Progenitor cell of endocrine pancreas (in vitro differentiated cells): ENCODE data around the gene DR1. TPM values are rescaled to one million over a fixed set of nuclear protein-coding genes. Genes with fewer than 3 reads are reported as not detected.
A peak's percentile ranks its signal among the peaks of the same experiment; 100 is the strongest.

Experiments used
- DNase-seq: peaks from one replicate; pipeline ENCODE4 v3.0.0; 2021; ENCODE audit warnings: low spot score; ENCODE audit not compliant: unreplicated experiment
- H3K27ac Mint-ChIP-seq: 2 replicates; pipeline ENCODE4 v1.8.0; 2021; ENCODE audit warnings: mild to moderate bottlenecking, moderate library complexity, mixed read lengths
- H3K27me3 Mint-ChIP-seq: 2 replicates; pipeline ENCODE4 v1.8.0; 2021; ENCODE audit warnings: mixed read lengths
- H3K36me3 Mint-ChIP-seq: 2 replicates; pipeline ENCODE4 v1.8.0; 2022; ENCODE audit warnings: mixed read lengths; ENCODE audit not compliant: insufficient read depth
- H3K4me1 Mint-ChIP-seq: 2 replicates; pipeline ENCODE4 v1.8.0; 2021; ENCODE audit warnings: low read depth, mixed read lengths
- H3K4me3 Mint-ChIP-seq: 2 replicates; pipeline ENCODE4 v1.8.0; 2021; ENCODE audit warnings: low read depth, mild to moderate bottlenecking, moderate library complexity, mixed read lengths
- H3K9me3 Mint-ChIP-seq: 2 replicates; pipeline ENCODE4 v1.8.0; 2021; ENCODE audit warnings: low read depth, mixed read lengths
- CTCF ChIP-seq: fragments of 200-600 bp; sonication (generic); IDR thresholded peaks from one replicate; pipeline ENCODE4 v1.5.0; 2021; ENCODE audit warnings: antibody characterized with exemption, mild to moderate bottlenecking; ENCODE audit not compliant: unreplicated experiment
- total RNA-seq: library from RNA; stranded (reverse); gene quantifications from 2 replicates; pipeline ENCODE4 v1.2.1, GENCODE V29; 2021

Gene DR1
- total RNA-seq, 1 donor from 2014 or later: 35.9 TPM

GRCh38 chr1:93322349-93322748, 23.4 kb upstream of the DR1 start:
- Mint-ChIP-seq H3K27me3 (no peaks in the 10 kb centered on the region), H3K9me3 (peaks cover 6% of the 10 kb centered on the region), H3K4me3 (no peak overlapping the region), H3K36me3 (peaks cover 1% of the 10 kb centered on the region), H3K27ac (no peak overlapping the region), H3K4me1 (peaks cover 18% of the 10 kb centered on the region)
- no peak for DNase-seq
- no peak for TF ChIP-seq CTCF

- no peak for DNase-seq
Observed at GRCh38 chr1:93323185-93323820, 22.4 kb upstream of the DR1 start.

GRCh38 chr1:93324486-93325464, 20.9 kb upstream of the DR1 start:
- peaks cover 6% of the 10 kb centered on the region for H3K9me3 Mint-ChIP-seq
- peaks cover 18% of the 10 kb centered on the region for H3K4me1 Mint-ChIP-seq
- no peaks in the 10 kb centered on the region for H3K27me3 Mint-ChIP-seq
- peaks cover under 1% of the 10 kb centered on the region for H3K36me3 Mint-ChIP-seq
- H3K4me3 Mint-ChIP-seq: no peak overlapping the region
- no peak for DNase-seq
- H3K27ac Mint-ChIP-seq: peak overlapping the region; percentile 31
- no peak for TF ChIP-seq CTCF

More at GRCh38 chr1:93323185-93323820, 22.4 kb upstream of the DR1 start:
- H3K4me3 Mint-ChIP-seq: no peak overlapping the region
- H3K36me3 Mint-ChIP-seq: peaks cover 1% of the 10 kb centered on the region
- no peaks in the 10 kb centered on the region for H3K27me3 Mint-ChIP-seq
- H3K27ac Mint-ChIP-seq: no peak overlapping the region
- H3K4me1 Mint-ChIP-seq: peaks cover 18% of the 10 kb centered on the region
- TF ChIP-seq CTCF: no peak
- H3K9me3 Mint-ChIP-seq: peaks cover 6% of the 10 kb centered on the region

GRCh38 chr1:93328809-93329760, 16.6 kb upstream of the DR1 start:
- DNase-seq: no peak
- peaks cover 8% of the 10 kb centered on the region for H3K4me1 Mint-ChIP-seq
- no peaks in the 10 kb centered on the region for H3K36me3 Mint-ChIP-seq
- no peaks in the 10 kb centered on the region for H3K9me3 Mint-ChIP-seq
- H3K4me3 Mint-ChIP-seq: no peak overlapping the region
- no peak for TF ChIP-seq CTCF
- no peaks in the 10 kb centered on the region for H3K27me3 Mint-ChIP-seq
- no peak overlapping the region for H3K27ac Mint-ChIP-seq
